Cardiac septum (tissue), 1 donor: ENCODE measurements around the gene PHC3. TPM values are rescaled to one million over a fixed set of nuclear protein-coding genes. Genes with fewer than 3 reads are reported as not detected.
"Not testable (repeated sequence)": the region's sequence is repeated elsewhere in the genome, so short reads cannot be mapped to it uniquely, and the experiment has no call there.

Experiments used
- DNase-seq: peaks from one replicate; pipeline ENCODE4 v3.0.0-alpha.2; 2020; ENCODE audit warnings: low spot score
- intact Hi-C: fragments of 100-400 bp; cut with DNase I; formaldehyde crosslinking; loops from one replicate; pipeline ENCODE4 v1.14.0; 2022
- total RNA-seq: library from RNA; stranded (reverse); fragmentation: NEBNext Ultra II Directional; extraction: Animal tissue kit (Norgen Biotek cat#: 25700); gene quantifications from one replicate; pipeline ENCODE4 v1.2.1, GENCODE V29; 2021
- donor health status: DM: no; HTN: no; CAD: no.

The PHC3 gene
- total RNA-seq, 1 donor from 2014 or later = 57.0 TPM

DNA sequence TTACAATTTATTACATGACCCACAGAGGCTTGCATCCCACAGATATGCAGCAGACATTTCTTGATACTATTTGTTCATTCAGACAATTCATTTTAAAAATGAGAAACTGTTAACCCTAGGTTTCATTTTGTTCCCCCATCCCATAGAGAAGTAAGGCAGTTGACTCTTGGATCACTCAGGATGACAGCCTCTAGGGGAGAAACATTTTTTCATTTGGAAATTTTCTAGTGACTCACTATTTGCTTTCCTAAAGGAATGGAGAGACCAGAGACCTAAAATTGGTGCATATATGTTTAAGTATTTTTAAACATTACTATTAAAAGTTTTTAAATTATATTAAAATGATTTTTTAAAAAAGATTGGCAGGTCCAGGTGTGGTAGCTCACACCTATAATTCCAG lies 19.5 kb upstream of the PHC3 start:
- no peak for DNase-seq
- intact Hi-C loops = no loop called here

GRCh38 chr3:170196833-170197232 lies 15.3 kb upstream of the PHC3 start:
- intact Hi-C loops = no loop called here
- no peak for DNase-seq

DNA sequence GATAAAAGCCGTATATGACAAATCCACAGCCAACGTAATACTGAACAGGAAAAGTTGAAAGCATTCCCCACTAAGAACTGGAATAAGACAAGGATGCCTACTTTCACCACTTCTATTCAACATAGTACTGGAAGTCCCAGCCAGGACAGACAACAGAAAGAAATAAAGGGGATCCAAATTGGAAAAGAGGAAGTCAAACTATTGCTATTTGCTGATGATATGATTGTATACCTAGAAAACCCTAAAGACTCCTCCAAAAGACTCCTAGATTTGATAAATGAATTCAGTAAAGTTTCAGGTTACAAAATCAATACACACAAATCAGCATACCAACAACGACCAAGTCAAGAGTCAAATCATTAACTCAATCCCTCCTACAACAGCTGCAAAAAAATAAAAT lies 14.2 kb upstream of the PHC3 start:
- not testable (repeated sequence) for DNase-seq

GRCh38 chr3:170189398-170190256 lies 8.1 kb upstream of the PHC3 start:
- intact Hi-C loops = no loop called here
- no peak for DNase-seq

More for the DNA sequence above, 14.2 kb upstream of the PHC3 start:
- intact Hi-C loops = not testable (repeated sequence)

DNA sequence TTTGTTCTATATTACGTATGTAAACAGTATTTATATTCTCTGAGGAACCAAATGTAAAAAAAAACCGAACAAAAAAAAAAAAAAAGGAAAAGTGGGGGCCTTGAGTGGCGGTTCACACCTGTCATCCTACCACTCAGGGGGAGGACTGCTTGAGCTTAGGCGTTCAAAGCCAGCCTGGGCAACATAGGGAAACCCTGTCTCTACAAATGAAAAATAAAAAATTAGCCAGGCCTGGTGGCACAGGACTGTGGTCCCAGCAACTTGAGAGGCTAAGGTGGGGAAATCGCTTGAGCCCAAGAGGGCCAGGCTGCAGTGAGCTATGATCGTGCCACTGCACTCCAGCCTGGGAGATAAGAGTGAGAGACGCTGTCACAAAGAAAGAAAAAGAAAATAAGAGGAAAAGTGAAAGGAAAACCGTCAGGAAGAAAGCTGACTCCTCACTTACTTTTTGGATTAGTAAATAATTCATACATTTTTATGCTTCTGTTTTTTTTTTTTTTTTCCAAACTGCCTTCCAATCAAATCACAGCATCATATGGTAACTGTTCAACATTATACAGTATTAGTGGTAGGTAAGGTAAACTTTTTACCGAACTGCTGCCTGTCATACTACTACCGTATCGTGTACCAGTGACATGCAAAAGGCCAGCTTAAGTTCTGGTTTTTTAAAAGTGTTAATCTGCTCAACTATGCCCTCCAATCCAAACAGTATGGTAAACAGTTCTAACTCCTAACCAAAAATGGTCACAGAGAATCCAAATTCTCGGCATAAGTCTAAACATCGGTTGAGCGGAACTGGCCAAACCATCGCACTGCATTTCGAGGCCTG lies 1.2 kb downstream of the PHC3 start:
- DNase-seq = no peak
- intact Hi-C loops = loop anchor here (5.0 kb wide), 1 partner anchor 42 kb away; the partner anchor contains the start of gene PRKCI

- intact Hi-C loops = no loop called here
- no peak for DNase-seq
Measured at GRCh38 chr3:170179432-170179831, 2.1 kb downstream of the PHC3 start.

DNA sequence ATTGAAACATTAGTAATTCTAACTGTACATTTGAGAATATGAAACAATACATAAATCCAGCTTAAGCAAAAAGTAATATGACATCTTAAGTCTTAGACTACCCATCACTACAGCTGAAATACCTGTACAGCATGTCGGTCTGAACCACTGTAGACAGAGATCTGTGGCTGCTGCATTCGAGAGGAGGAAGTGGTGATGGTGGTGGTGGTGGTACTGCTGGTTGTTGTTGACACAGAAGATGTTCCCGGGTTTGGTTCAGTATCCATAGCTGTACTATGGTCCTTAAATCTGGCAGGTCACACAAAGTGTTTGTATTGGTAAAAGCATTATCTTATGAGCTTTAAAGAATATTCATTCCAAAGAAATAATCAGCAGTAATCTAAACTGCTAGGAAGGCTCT lies 2.9 kb downstream of the PHC3 start:
- intact Hi-C loops = no loop called here

GRCh38 chr3:170171563-170171962 lies 10.0 kb downstream of the PHC3 start:
- DNase-seq = no peak
- intact Hi-C loops = no loop called here

More for the DNA sequence above, 2.9 kb downstream of the PHC3 start:
- DNase-seq = no peak

GRCh38 chr3:170164717-170165116 lies 16.8 kb downstream of the PHC3 start:
- intact Hi-C loops = no loop called here

GRCh38 chr3:170163956-170164645 lies 17.4 kb downstream of the PHC3 start:
- intact Hi-C loops = no loop called here
- no peak for DNase-seq

More at GRCh38 chr3:170164717-170165116, 16.8 kb downstream of the PHC3 start:
- no peak for DNase-seq

DNA sequence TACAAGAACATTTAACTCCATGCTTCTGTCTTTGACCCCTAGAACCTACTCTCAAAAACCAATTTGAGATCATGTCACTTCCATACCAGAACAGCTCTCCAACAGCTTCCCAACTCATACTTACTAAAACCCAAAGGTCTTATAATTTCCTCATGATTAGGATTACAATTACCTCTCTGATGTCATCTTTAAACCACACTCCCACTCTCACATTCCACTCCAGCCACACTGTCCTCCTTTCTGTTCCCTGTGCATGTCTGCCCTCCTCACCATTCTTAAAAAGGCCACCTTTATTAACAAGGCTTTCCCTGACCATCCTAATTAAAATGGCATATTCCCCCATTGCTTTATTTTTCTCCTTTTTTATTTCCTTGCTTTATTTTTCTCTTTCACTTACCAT lies 18.9 kb downstream of the PHC3 start:
- DNase-seq = no peak
- intact Hi-C loops = no loop called here

DNA sequence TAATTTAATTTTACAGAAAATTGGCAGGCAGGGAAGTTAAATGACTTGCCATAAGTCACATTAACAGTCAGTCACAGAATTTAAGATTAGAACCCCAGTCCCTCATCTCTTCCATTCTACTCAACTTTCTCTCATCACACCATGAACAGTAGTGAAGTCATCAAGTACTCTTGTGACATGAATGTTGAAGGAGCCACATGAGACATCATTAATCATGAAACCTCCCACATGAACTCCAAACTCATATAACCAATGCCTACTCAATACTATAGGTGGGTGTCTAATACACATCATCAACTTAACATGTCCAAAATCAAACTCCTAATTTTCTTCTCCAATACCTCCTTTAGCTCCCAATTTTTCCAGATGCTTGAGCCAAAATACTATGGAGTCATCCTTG lies 19.5 kb downstream of the PHC3 start:
- DNase-seq = no peak
- intact Hi-C loops = no loop called here

- intact Hi-C loops = no loop called here
- no peak for DNase-seq
Measured at GRCh38 chr3:170159933-170160332, 21.6 kb downstream of the PHC3 start.

GRCh38 chr3:170159459-170159858 lies 22.1 kb downstream of the PHC3 start:
- DNase-seq = no peak
- intact Hi-C loops = no loop called here

DNA sequence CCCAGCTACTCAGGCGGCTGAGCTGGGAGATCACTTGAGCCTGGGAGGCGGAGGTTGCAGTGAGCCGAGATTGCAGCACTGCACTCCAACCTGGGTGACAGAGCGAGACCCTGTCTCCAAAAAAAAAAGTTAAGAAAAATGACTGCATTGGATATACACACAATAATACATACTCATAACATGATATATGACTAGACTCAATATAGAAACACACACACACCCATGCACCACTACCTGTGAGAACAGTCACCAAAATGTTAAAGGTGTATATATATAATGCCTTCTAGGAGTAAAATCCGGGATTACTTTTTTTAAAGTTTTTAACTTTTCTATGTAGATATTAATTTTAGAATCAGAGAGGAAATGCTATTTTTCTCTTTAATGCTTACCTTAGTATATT lies 25.9 kb downstream of the PHC3 start:
- DNase-seq = no peak
- intact Hi-C loops = no loop called here

GRCh38 chr3:170154569-170155143 lies 26.9 kb downstream of the PHC3 start:
- DNase-seq = no peak
- intact Hi-C loops = no loop called here

DNA sequence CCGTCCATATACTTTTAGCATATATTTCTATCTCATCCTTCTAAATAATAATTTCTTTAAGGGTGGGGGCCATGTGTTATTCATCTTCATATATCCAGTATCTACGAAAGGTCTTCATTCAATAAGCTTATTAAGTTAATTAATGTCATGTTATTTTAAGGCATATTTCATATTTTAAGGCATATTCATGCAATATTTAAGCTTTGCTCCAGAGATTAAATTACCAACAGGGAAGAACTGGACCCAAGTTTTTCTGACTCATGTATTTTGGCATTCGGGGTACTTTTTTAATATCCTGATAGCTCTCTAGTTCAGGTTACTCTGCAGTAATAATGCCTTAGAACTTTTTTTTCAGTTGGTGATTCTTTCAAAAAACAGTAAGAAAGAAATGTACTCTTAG lies 27.4 kb downstream of the PHC3 start:
- no peak for DNase-seq
- intact Hi-C loops = no loop called here

GRCh38 chr3:170151536-170151935 lies 30.0 kb downstream of the PHC3 start:
- no peak for DNase-seq
- intact Hi-C loops = no loop called here

- intact Hi-C loops = no loop called here
Measured at GRCh38 chr3:170149016-170149415, 32.5 kb downstream of the PHC3 start.

DNA sequence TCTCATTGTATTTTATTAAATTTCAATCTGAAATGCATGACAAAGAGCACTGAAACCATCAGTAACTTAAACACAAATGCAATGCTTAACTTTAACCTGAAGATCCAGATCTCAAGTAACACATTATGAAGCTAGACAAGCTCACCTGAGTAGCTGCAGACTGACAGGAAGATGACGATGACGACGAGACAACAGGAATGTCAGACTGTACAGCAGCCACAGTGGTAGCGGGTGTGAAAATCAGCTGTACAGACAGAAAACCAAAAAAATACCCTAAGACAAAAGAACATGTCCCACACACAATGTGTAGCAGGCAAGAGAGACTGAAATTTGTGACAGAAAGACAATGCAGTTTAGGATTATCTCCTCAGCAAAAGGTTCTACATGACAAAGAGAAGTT lies 36.3 kb downstream of the PHC3 start:
- no peak for DNase-seq
- intact Hi-C loops = no loop called here

More at GRCh38 chr3:170149016-170149415, 32.5 kb downstream of the PHC3 start:
- no peak for DNase-seq
